Liver (tissue), 3 donors: ENCODE data around the gene DEPDC5.

Source experiments
- CTCF ChIP-seq: fragments of 150-350 bp; IDR thresholded peaks from 2 replicates; pipeline ENCODE4 v1.5.1; 2017; ENCODE audit warnings: improper control_type of control experiment, low read depth, low read length; ENCODE audit not compliant: missing input control
- RAD21 ChIP-seq, 2 donors: IDR thresholded peaks; 2 replicates each; pipeline ENCODE4 v1.6.1; 2016; ENCODE audit warnings: antibody characterized with exemption in 2 of 2, mild to moderate bottlenecking in 2 of 2
- TAF1 ChIP-seq: conservative IDR thresholded peaks from 2 replicates; pipeline ENCODE4 v1.6.1; 2016; ENCODE audit warnings: antibody characterized with exemption, mild to moderate bottlenecking
- YY1 ChIP-seq: IDR thresholded peaks from 2 replicates; pipeline ENCODE4 v1.6.1; 2016; ENCODE audit warnings: antibody characterized with exemption, mild to moderate bottlenecking
- donor health status: healthy.
- donor health status: healthy.

DNA sequence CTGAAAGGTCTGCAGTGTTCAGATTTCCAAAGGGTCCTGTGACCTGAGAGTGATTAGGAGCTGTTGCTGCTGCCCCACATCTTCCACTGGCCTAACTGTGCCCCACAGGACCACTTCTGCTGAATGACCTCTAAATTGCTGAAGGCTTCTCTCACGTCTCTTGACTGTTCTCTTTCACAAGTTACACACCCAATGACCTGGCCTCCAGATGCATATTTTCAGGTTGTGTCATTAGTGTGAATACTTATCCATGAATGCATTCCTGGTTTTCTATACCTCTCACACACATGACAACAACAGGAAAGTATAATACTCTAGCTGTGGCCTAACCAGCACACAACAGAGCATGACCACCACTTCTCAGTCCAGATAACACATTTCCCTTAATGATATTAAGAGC is 19.3 kb upstream of the DEPDC5 start:
- TF ChIP-seq CTCF (no peak), YY1 (no peak), RAD21 (IDR thresholded peaks at IDR 0.05) (no peak), TAF1 (no peak)
